Natural killer cell (primary cell): ENCODE data around the gene NFYC. TPM values are rescaled to one million over a fixed set of nuclear protein-coding genes. Genes with fewer than 3 reads are reported as not detected.
A peak's percentile ranks its signal among the peaks of the same experiment; 100 is the strongest.

Source experiments
- ATAC-seq, 3 donors: fragments of 150-1000 bp in 2 of 3; fragments of 200-7000 bp in 1 of 3; cut with Tn5 transposase; 1 replicate in 1 of 3; 2 replicates in 2 of 3; pipeline ENCODE4 v1.10.0; 2021; ENCODE audit warnings: mild to moderate bottlenecking in 2 of 3, moderate library complexity in 2 of 3
- DNase-seq, 2 donors: peaks; one replicate each; pipeline versions ENCODE4 v3.0.0 to v3.0.0-alpha.2; 2013 to 2021; ENCODE audit warnings: mixed read lengths in 1 of 2
- H3K27ac ChIP-seq: one replicate; pipeline ENCODE4 v1.5.1; 2013; ENCODE audit warnings: mild to moderate bottlenecking, low read length
- H3K27me3 ChIP-seq: one replicate; pipeline ENCODE4 v1.6.1; 2013; ENCODE audit warnings: low read length; ENCODE audit not compliant: control insufficient read depth, insufficient read depth
- H3K36me3 ChIP-seq: one replicate; pipeline ENCODE4 v1.6.1; 2013; ENCODE audit warnings: low read length; ENCODE audit not compliant: control insufficient read depth, insufficient read depth
- H3K4me1 ChIP-seq: one replicate; pipeline ENCODE4 v1.6.1; 2013; ENCODE audit warnings: low read length; ENCODE audit not compliant: control insufficient read depth, insufficient read depth
- H3K4me3 ChIP-seq: one replicate; pipeline ENCODE4 v1.5.1; 2013; ENCODE audit warnings: low read length
- H3K9me3 ChIP-seq: one replicate; pipeline ENCODE4 v1.6.1; 2013; ENCODE audit warnings: low read length; ENCODE audit not compliant: control insufficient read depth, insufficient read depth
- H3K27ac Mint-ChIP-seq, 2 donors: one replicate each; pipeline ENCODE4 v1.8.0; 2022; ENCODE audit warnings: mild to moderate bottlenecking in 2 of 2, mixed read lengths in 2 of 2, moderate library complexity in 1 of 2
- H3K27me3 Mint-ChIP-seq, 2 donors: one replicate each; pipeline ENCODE4 v1.8.0; 2022; ENCODE audit warnings: low read depth in 2 of 2, mixed read lengths in 2 of 2
- H3K36me3 Mint-ChIP-seq: one replicate; pipeline ENCODE4 v1.8.0; 2022; ENCODE audit warnings: mixed read lengths
- H3K4me1 Mint-ChIP-seq, 2 donors: one replicate each; pipeline ENCODE4 v1.8.0; 2022; ENCODE audit warnings: mixed read lengths in 2 of 2
- H3K4me3 Mint-ChIP-seq: one replicate; pipeline ENCODE4 v1.8.0; 2022; ENCODE audit warnings: mild to moderate bottlenecking, moderate library complexity, mixed read lengths
- H3K9me3 Mint-ChIP-seq, 2 donors: one replicate each; pipeline ENCODE4 v1.8.0; 2022; ENCODE audit warnings: mixed read lengths in 2 of 2
- CTCF ChIP-seq: fragments of 200-600 bp; IDR thresholded peaks from one replicate; pipeline ENCODE4 v1.8.0; 2022; ENCODE audit warnings: antibody characterized with exemption
- whole genome bisulfite sequencing: methylation state at CpG from one replicate; pipeline ENCODE4 v1.1.7; 2013; ENCODE audit warnings: missing lambda C conversion rate; ENCODE audit not compliant: insufficient coverage; 5-methylcytosine and 5-hydroxymethylcytosine counted together
- intact Hi-C: fragments of 100-400 bp; cut with micrococcal nuclease; formaldehyde crosslinking; loops from one replicate; pipeline ENCODE4 v1.14.2; 2022
- total RNA-seq, 4 donors: library from RNA; stranded (reverse); fragments of 120-200 nt in 1 of 4; gene quantifications; one replicate each; pipeline versions ENCODE4 v1.2.3 to v1.2.4, GENCODE V29; 2013 to 2022

Gene NFYC
- total RNA-seq, 3 donors from 2014 or later (not counting 1 experiment from before 2014, with no cell fraction given) = 38.7 to 60.4 (median 48.5) TPM

- Mint-ChIP-seq H3K27me3 (no peaks in the 10 kb centered on the region), H3K27ac (peak overlapping the region; percentile 97), H3K36me3 (no peaks in the 10 kb centered on the region), H3K9me3 (no peaks in the 10 kb centered on the region), H3K4me3 (peak overlapping the region; percentile 99), H3K4me1 (peaks cover 50 to 52% of the 10 kb centered on the region in 2 donors)
- intact Hi-C loops = no loop called here
- WGBS = 76% methylated on average over 5 of the region's 7 CpGs
- Histone ChIP-seq H3K36me3 (no peaks in the 10 kb centered on the region), H3K4me3 (no peak overlapping the region), H3K27ac (peak overlapping the region; percentile 92), H3K27me3 (no peaks in the 10 kb centered on the region), H3K4me1 (peaks cover 18% of the 10 kb centered on the region), H3K9me3 (no peaks in the 10 kb centered on the region)
- DNase-seq (no peak), ATAC-seq (no peak)
- no peak for TF ChIP-seq CTCF
These were observed 19.2 kb downstream of the NFYC start for GRCh38 chr1:40710581-40711315.

GRCh38 chr1:40711465-40712404 lies 20.2 kb downstream of the NFYC start:
- H3K4me1 Mint-ChIP-seq = peaks cover 59 to 60% of the 10 kb centered on the region in 2 donors

GRCh38 chr1:40712405-40712944 lies 21.0 kb downstream of the NFYC start:
- Mint-ChIP-seq H3K36me3 (no peaks in the 10 kb centered on the region), H3K4me3 (peak overlapping the region; percentile 99), H3K4me1 (peaks cover 61 to 62% of the 10 kb centered on the region in 2 donors), H3K9me3 (no peaks in the 10 kb centered on the region), H3K27me3 (no peaks in the 10 kb centered on the region), H3K27ac (peak overlapping the region; percentile 97)
- Histone ChIP-seq H3K36me3 (no peaks in the 10 kb centered on the region), H3K4me1 (peaks cover 18% of the 10 kb centered on the region), H3K27me3 (no peaks in the 10 kb centered on the region), H3K4me3 (no peak overlapping the region), H3K9me3 (no peaks in the 10 kb centered on the region), H3K27ac (peak overlapping the region; percentile 92)
- DNase-seq (no peak), ATAC-seq (no peak)
- WGBS = 84% methylated on average over 4 of the region's 5 CpGs
- no peak for TF ChIP-seq CTCF
- intact Hi-C loops = no loop called here

More at GRCh38 chr1:40711465-40712404, 20.2 kb downstream of the NFYC start:
- no peaks in the 10 kb centered on the region for H3K36me3 ChIP-seq
- Mint-ChIP-seq H3K4me3 (peak overlapping the region; percentile 99), H3K27me3 (no peaks in the 10 kb centered on the region), H3K27ac (peak overlapping the region; percentile 97), H3K36me3 (no peaks in the 10 kb centered on the region), H3K9me3 (no peaks in the 10 kb centered on the region)
- no peaks in the 10 kb centered on the region for H3K9me3 ChIP-seq
- no peak for TF ChIP-seq CTCF
- peaks cover 18% of the 10 kb centered on the region for H3K4me1 ChIP-seq
- H3K27ac ChIP-seq = peak overlapping the region; percentile 92
- intact Hi-C loops = no loop called here
- 0% methylated on average over 2 of the region's 3 CpGs for WGBS
- ATAC-seq = no peak
- no peaks in the 10 kb centered on the region for H3K27me3 ChIP-seq
- H3K4me3 ChIP-seq = no peak overlapping the region
- DNase-seq = no peak
